Trophoblast cell (in vitro differentiated cells and primary cell): ENCODE data around the gene COL5A1.

Source experiments
- DNase-seq, 2 donors: peaks; one replicate each; pipeline ENCODE4 v3.0.0-alpha.2; 2016
- H2AFZ ChIP-seq: 2 replicates; pipeline ENCODE4 v1.6.1; 2013; ENCODE audit warnings: low read length, moderate library complexity, mild to moderate bottlenecking; ENCODE audit not compliant: insufficient read depth, poor library complexity
- H2AK5ac ChIP-seq: 2 replicates; pipeline ENCODE4 v1.6.1; 2013; ENCODE audit warnings: mild to moderate bottlenecking, low read length
- H2BK120ac ChIP-seq: 2 replicates; pipeline ENCODE4 v1.6.1; 2013; ENCODE audit warnings: low read length, mild to moderate bottlenecking, moderate library complexity; ENCODE audit not compliant: insufficient read depth, poor library complexity
- H2BK12ac ChIP-seq: 2 replicates; pipeline ENCODE4 v1.6.1; 2013; ENCODE audit warnings: mild to moderate bottlenecking, low read length, moderate library complexity
- H2BK5ac ChIP-seq: 2 replicates; pipeline ENCODE4 v1.6.1; 2013; ENCODE audit warnings: low read length, low read depth, moderate library complexity, mild to moderate bottlenecking; ENCODE audit not compliant: poor library complexity
- H3K14ac ChIP-seq: 2 replicates; pipeline ENCODE4 v1.6.1; 2013; ENCODE audit warnings: mild to moderate bottlenecking, low read length
- H3K18ac ChIP-seq: 2 replicates; pipeline ENCODE4 v1.6.1; 2013; ENCODE audit warnings: mild to moderate bottlenecking, low read length
- H3K23ac ChIP-seq: 2 replicates; pipeline ENCODE4 v1.6.1; 2013; ENCODE audit warnings: low read length
- H3K27ac ChIP-seq: 2 replicates; pipeline ENCODE4 v1.5.1; 2013; ENCODE audit warnings: low read depth, mild to moderate bottlenecking, inconsistent platforms, low read length, moderate library complexity
- H3K27me3 ChIP-seq: 2 replicates; pipeline ENCODE4 v1.6.1; 2013; ENCODE audit warnings: inconsistent platforms, mild to moderate bottlenecking, low read length, moderate library complexity; ENCODE audit not compliant: insufficient read depth
- H3K36me3 ChIP-seq, 2 experiments: 1 replicate in 1 of 2; 2 replicates in 1 of 2; pipeline ENCODE4 v1.6.1; 2013; ENCODE audit warnings: low read length in 2 of 2, mild to moderate bottlenecking in 2 of 2, moderate library complexity in 1 of 2; ENCODE audit not compliant: insufficient read depth in 2 of 2, control insufficient read depth in 1 of 2
- H3K4ac ChIP-seq: 2 replicates; pipeline ENCODE4 v1.6.1; 2013; ENCODE audit warnings: low read depth, mild to moderate bottlenecking, low read length, moderate library complexity
- H3K4me1 ChIP-seq, 2 experiments: 1 replicate in 1 of 2; 2 replicates in 1 of 2; pipeline ENCODE4 v1.6.1; 2013; ENCODE audit warnings: low read length in 2 of 2, mild to moderate bottlenecking in 2 of 2, moderate library complexity in 1 of 2; ENCODE audit not compliant: insufficient read depth in 2 of 2, control insufficient read depth in 1 of 2
- H3K4me2 ChIP-seq: 2 replicates; pipeline ENCODE4 v1.6.1; 2013; ENCODE audit warnings: inconsistent platforms, mild to moderate bottlenecking, low read length, moderate library complexity
- H3K4me3 ChIP-seq: 2 replicates; pipeline ENCODE4 v1.5.1; 2013; ENCODE audit warnings: mild to moderate bottlenecking, low read depth, low read length, inconsistent platforms
- H3K79me1 ChIP-seq: one replicate; pipeline ENCODE4 v1.6.1; 2013; ENCODE audit warnings: low read length
- H3K79me2 ChIP-seq: 2 replicates; pipeline ENCODE4 v1.6.1; 2013; ENCODE audit warnings: low read length, mild to moderate bottlenecking; ENCODE audit not compliant: control insufficient read depth, insufficient read depth, poor library complexity
- H3K9ac ChIP-seq: 2 replicates; pipeline ENCODE4 v1.6.1; 2013; ENCODE audit warnings: mild to moderate bottlenecking, low read length
- H3K9me3 ChIP-seq: 2 replicates; pipeline ENCODE4 v1.6.1; 2013; ENCODE audit warnings: low read depth, mild to moderate bottlenecking, control low read depth, inconsistent platforms, low read length; ENCODE audit not compliant: insufficient read depth
- H4K12ac ChIP-seq: 2 replicates; pipeline ENCODE4 v1.6.1; 2013; ENCODE audit warnings: low read depth, mild to moderate bottlenecking, low read length, moderate library complexity
- H4K8ac ChIP-seq: 2 replicates; pipeline ENCODE4 v1.6.1; 2013; ENCODE audit warnings: low read depth, mild to moderate bottlenecking, low read length, moderate library complexity
- H4K91ac ChIP-seq: one replicate; pipeline ENCODE4 v1.6.1; 2013; ENCODE audit warnings: low read depth, mild to moderate bottlenecking, low read length, moderate library complexity
- WGBS: extraction: QIAGEN DNeasy Blood & Tissue Kit; methylation state at CpG from one replicate; pipeline ENCODE4 v1.1.7; 2013; ENCODE audit warnings: missing lambda C conversion rate; ENCODE audit not compliant: insufficient read length, insufficient coverage; ENCODE audit errors: extremely low coverage; 5-methylcytosine and 5-hydroxymethylcytosine counted together

The COL5A1 gene

DNA sequence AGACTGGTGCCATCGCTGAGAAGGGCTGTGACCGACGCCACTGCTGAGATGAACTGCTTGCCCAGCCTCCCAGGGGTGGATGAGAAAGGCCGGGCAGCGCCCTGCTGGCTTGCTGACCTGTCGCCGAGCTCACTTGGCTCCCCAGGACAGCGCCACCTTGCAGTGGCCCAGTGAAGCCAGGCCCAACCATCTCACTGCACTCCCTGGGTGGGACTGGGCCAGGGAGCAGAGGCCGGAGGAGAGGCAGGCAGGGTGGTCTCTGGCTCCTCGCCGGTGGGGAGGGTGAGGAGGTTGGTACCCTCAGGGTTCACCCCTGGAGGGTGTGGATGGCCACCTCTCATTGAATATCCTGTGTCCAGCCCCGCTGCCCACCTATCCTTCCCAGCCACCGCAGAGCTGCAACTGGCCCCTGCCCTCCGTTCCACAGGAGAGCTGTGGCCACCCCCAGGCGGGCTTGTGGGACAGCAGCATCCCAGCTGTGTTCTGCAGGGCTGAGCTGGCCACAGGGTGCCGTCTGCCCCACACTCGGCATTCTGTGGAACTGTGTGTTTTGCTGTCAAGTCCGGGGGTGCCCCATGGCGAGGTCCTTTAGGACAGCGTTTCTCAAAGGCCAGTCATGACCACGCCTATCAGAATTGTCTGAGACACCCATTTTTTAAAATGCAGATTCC, 198.0 kb downstream of the COL5A1 start:
- DNase-seq: no peak
- Histone ChIP-seq H2AK5ac (no peak overlapping the region), H3K36me3 (peaks cover 91 to 95% of the 10 kb centered on the region in 2 experiments), H3K27me3 (no peaks in the 10 kb centered on the region), H3K4ac (no peak overlapping the region), H2AFZ (no peak overlapping the region), H3K4me3 (no peak overlapping the region), H4K12ac (no peak overlapping the region), H3K27ac (no peak overlapping the region), H2BK12ac (no peak overlapping the region), H3K4me2 (no peak overlapping the region), H3K9me3 (no peaks in the 10 kb centered on the region), H2BK5ac (no peak overlapping the region), H3K23ac (no peak overlapping the region), H4K8ac (no peak overlapping the region), H3K14ac (no peak overlapping the region), H3K18ac (no peak overlapping the region), H3K79me1 (no peaks in the 10 kb centered on the region), H3K4me1 (no peaks in the 10 kb centered on the region), H4K91ac (no peak overlapping the region), H3K79me2 (no peaks in the 10 kb centered on the region), H2BK120ac (no peak overlapping the region), H3K9ac (no peak overlapping the region)
- WGBS: no CpG with 5 or more reads among the region's 21 CpGs

DNA sequence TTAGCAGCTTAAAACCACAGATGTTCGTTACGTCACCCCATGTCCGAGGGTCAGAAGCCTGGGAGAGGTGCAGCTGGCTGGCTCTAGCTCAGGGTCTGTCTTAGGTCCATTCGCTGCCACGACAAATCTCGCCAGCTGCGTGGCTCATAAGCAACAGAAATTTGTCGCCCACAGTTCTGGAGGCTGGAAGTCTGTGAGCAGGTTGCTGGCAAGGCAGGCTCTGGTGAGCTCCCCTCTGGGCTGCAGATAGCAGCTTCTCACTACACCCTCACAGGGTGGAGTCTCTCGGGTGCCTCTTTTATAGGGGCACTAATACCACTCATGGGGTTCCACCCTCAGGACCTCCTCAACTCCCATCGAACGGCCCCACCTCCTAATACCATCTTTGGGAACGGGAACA, 198.9 kb downstream of the COL5A1 start:
- H2BK5ac ChIP-seq: no peak overlapping the region
- no peak overlapping the region for H4K91ac ChIP-seq
- no peak overlapping the region for H3K18ac ChIP-seq
- H2BK12ac ChIP-seq: no peak overlapping the region
- no peaks in the 10 kb centered on the region for H3K9me3 ChIP-seq
- no peak overlapping the region for H3K23ac ChIP-seq
- H3K4ac ChIP-seq: no peak overlapping the region
- DNase-seq: no peak
- H3K79me2 ChIP-seq: no peaks in the 10 kb centered on the region
- no peaks in the 10 kb centered on the region for H3K27me3 ChIP-seq
- no peak overlapping the region for H3K27ac ChIP-seq
- no peak overlapping the region for H3K4me2 ChIP-seq
- no peak overlapping the region for H3K4me3 ChIP-seq
- no peak overlapping the region for H2AK5ac ChIP-seq
- no CpG with 5 or more reads among the region's 12 CpGs for WGBS
- peaks cover 90 to 94% of the 10 kb centered on the region in 2 experiments for H3K36me3 ChIP-seq
- H2AFZ ChIP-seq: no peak overlapping the region
- no peak overlapping the region for H2BK120ac ChIP-seq
- H3K4me1 ChIP-seq: no peaks in the 10 kb centered on the region
- no peak overlapping the region for H4K8ac ChIP-seq
- no peak overlapping the region for H3K14ac ChIP-seq
- H4K12ac ChIP-seq: no peak overlapping the region
- no peak overlapping the region for H3K9ac ChIP-seq
- H3K79me1 ChIP-seq: no peaks in the 10 kb centered on the region

DNA sequence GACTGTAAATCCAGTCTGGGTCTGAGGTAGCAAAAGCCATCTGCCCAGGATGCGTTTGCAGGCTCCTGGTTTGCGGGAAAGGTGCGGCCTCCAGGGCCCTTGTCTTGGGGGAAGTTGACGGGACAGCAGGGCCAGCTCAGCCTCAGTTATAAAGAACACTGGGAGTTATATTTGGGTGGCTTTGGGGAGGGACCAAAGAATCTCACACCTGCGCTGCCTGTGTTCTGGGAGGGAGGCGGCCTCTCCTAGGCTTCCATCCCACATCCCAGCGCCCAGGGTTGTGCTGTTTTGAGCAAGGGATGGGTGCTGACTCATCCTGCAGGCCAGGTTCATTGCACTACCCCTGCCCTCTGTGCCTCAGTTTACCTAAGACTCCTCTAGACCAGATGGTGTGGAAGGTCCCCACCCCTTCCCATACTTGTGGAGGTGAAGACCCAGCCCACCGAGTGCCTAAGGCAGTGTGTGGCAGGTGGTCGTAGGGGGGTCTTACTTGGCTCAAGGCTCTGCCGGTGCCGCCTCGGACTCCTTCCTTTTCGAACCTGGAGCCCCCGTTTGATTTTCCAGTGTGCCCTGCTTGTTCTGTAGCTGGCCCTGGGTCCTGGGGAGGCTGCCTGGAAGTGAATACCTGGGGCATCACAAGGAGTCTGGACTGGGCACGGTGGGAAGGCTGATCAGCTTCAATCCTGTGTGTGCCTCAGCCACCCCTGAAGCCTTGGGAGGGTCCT, 199.7 kb downstream of the COL5A1 start:
- no CpG with 5 or more reads among the region's 15 CpGs for WGBS
- H4K12ac ChIP-seq: no peak overlapping the region

DNA sequence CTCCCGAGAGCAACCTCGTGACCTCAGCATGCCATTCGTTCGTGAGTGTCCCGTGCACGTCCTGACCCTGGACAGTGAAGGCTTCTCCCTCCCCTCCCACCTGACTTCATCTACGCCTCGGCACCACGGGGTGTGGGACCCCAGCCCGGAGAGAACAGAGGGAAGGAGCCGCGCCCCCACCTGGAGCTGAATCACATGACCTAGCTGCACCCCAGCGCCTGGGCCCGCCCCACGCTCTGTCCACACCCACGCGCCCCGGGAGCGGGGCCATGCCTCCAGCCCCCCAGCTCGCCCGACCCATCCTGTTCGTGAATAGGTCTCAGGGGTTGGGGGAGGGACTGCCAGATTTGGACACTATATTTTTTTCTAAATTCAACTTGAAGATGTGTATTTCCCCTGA, 200.7 kb downstream of the COL5A1 start:
- Histone ChIP-seq H3K36me3 (peaks cover 75 to 84% of the 10 kb centered on the region in 2 experiments), H2AK5ac (no peak overlapping the region), H2BK120ac (no peak overlapping the region), H3K23ac (no peak overlapping the region), H3K27ac (no peak overlapping the region), H3K4me3 (no peak overlapping the region), H3K18ac (no peak overlapping the region), H3K79me2 (no peaks in the 10 kb centered on the region), H4K8ac (no peak overlapping the region), H4K91ac (no peak overlapping the region), H2BK5ac (no peak overlapping the region), H3K9ac (no peak overlapping the region), H3K4ac (no peak overlapping the region), H3K4me2 (no peak overlapping the region), H2AFZ (no peak overlapping the region), H3K14ac (no peak overlapping the region), H2BK12ac (no peak overlapping the region), H3K27me3 (no peaks in the 10 kb centered on the region), H3K4me1 (no peaks in the 10 kb centered on the region), H4K12ac (peak overlapping the region; percentile 46), H3K79me1 (no peaks in the 10 kb centered on the region), H3K9me3 (peaks cover 7% of the 10 kb centered on the region)
- WGBS: no CpG with 5 or more reads among the region's 22 CpGs
- DNase-seq: no peak

More for the DNA sequence above, 199.7 kb downstream of the COL5A1 start:
- no peak overlapping the region for H3K9ac ChIP-seq
- H3K4me2 ChIP-seq: no peak overlapping the region
- no peaks in the 10 kb centered on the region for H3K27me3 ChIP-seq
- H3K79me2 ChIP-seq: no peaks in the 10 kb centered on the region
- H3K27ac ChIP-seq: no peak overlapping the region
- H2BK120ac ChIP-seq: no peak overlapping the region
- no peaks in the 10 kb centered on the region for H3K79me1 ChIP-seq
- no peak overlapping the region for H2AFZ ChIP-seq
- H3K4me1 ChIP-seq: no peaks in the 10 kb centered on the region
- no peak overlapping the region for H3K4ac ChIP-seq
- H3K36me3 ChIP-seq: peaks cover 85 to 94% of the 10 kb centered on the region in 2 experiments
- H4K91ac ChIP-seq: no peak overlapping the region
- peaks cover 3% of the 10 kb centered on the region for H3K9me3 ChIP-seq
- H3K18ac ChIP-seq: no peak overlapping the region
- H4K8ac ChIP-seq: no peak overlapping the region
- H3K23ac ChIP-seq: no peak overlapping the region
- H2BK5ac ChIP-seq: no peak overlapping the region
- H2AK5ac ChIP-seq: no peak overlapping the region
- no peak overlapping the region for H2BK12ac ChIP-seq
- H3K4me3 ChIP-seq: no peak overlapping the region
- DNase-seq: no peak
- H3K14ac ChIP-seq: no peak overlapping the region
